NOMO-1 treated with dmso at 0.1 percent for 144 hours (cell line): ENCODE measurements around the gene APOBEC3B.
"Not testable (repeated sequence)": the region's sequence is repeated elsewhere in the genome, so short reads cannot be mapped to it uniquely, and the experiment has no call there.

Experiments used
- DNase-seq: peaks from one replicate; lab custom pipeline; 2025; ENCODE audit not compliant: unreplicated experiment; lab: John Stamatoyannopoulos, UW

APOBEC3B gene

GRCh38 chr22:38987171-38987895, 5.2 kb downstream of the APOBEC3B start:
- DNase-seq: no peak

DNA sequence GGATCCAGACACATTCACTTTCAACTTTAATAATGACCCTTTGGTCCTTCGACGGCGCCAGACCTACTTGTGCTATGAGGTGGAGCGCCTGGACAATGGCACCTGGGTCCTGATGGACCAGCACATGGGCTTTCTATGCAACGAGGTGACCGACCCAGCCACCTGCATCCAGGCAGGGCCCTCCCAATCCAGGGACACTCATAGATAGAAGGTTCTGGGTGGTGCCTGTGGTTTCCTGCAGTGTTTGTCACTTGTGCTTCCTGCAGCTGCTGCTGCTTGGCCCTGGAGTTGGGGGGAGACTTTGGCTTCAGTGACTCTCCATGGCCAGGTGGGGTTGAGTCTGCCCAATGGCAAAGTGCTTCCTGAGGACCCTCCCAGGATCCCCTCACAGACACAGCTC, 7.3 kb downstream of the APOBEC3B start:
- DNase-seq: no peak

GRCh38 chr22:38992871-38993371, 10.8 kb downstream of the APOBEC3B start:
- DNase-seq: not testable (repeated sequence)

- DNase-seq: no peak
Observed at GRCh38 chr22:38996105-38996504, 14.0 kb downstream of the APOBEC3B start.

- no peak for DNase-seq
Observed at GRCh38 chr22:38997518-38997917, 15.4 kb downstream of the APOBEC3B start.

DNA sequence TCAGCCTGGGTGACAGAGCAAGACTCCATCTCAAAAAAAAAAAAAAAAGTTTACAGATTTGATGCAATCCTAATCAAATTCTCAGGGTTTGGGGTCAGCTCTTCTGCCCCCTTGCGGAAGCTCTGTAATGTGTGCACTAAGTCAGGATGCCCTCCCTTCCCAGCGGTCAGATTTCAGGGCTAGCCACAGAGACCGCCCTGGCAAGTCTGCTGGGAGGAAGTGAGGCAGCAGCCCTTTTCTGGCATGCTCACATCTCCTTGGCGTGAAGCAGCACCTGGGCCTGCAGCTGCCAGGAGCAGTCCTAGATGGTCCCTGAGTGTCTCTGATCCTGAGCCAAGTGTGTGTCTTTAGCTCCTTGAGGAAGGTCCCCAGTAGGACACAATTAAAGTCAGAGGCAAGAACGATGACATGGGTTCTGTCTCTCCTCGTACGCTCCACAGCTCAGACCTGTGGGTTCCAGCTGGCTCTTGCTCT, 21.1 kb downstream of the APOBEC3B start:
- DNase-seq: peak; percentile 80

DNA sequence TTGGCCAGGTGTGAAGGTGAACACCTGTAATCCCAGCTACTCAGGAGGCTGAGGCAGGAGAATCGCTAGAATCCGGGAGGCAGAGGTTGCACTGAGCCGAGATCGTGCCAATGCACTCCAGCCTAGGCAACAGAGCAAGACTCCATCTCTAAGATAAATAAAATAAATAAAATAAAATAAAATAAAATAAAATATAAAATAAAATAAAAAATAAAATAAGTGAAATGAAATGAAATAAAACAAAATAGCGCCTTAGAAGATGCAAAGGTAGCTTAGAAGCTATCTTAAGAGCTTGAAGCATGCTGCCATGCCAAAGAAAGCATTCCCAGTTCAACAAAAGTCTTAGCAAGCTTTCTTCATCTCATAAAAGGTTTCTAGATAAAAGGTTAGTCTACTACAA, 25.0 kb downstream of the APOBEC3B start:
- DNase-seq: no peak

DNA sequence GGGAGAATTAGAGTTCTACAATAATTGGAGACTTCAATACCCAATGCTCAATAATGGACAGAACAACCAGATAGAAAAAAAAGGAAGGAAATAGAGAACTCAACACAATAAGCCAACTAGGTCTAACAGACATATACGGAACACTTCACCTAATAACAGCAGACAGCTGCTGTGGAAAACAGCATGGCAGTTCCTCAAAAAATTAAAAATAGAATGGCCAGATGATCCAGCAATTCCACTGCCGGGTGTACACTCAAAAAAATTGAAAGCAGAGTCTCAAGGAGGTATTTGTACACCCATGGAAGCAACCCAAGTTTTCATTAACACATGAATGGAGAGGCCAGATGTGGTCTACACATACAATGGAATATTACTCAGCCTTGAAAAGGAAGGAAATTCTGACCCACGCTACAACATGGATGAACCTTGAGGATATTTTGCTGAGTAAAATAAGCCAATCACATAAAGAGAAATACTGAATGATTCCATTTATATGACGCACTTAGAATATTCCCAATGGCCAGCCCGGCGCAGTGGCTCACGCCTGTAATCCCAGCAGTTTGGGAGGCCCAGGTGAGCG, 26.2 kb downstream of the APOBEC3B start:
- DNase-seq: peak; percentile 1

GRCh38 chr22:39010946-39011345, 28.8 kb downstream of the APOBEC3B start:
- no peak for DNase-seq

DNA sequence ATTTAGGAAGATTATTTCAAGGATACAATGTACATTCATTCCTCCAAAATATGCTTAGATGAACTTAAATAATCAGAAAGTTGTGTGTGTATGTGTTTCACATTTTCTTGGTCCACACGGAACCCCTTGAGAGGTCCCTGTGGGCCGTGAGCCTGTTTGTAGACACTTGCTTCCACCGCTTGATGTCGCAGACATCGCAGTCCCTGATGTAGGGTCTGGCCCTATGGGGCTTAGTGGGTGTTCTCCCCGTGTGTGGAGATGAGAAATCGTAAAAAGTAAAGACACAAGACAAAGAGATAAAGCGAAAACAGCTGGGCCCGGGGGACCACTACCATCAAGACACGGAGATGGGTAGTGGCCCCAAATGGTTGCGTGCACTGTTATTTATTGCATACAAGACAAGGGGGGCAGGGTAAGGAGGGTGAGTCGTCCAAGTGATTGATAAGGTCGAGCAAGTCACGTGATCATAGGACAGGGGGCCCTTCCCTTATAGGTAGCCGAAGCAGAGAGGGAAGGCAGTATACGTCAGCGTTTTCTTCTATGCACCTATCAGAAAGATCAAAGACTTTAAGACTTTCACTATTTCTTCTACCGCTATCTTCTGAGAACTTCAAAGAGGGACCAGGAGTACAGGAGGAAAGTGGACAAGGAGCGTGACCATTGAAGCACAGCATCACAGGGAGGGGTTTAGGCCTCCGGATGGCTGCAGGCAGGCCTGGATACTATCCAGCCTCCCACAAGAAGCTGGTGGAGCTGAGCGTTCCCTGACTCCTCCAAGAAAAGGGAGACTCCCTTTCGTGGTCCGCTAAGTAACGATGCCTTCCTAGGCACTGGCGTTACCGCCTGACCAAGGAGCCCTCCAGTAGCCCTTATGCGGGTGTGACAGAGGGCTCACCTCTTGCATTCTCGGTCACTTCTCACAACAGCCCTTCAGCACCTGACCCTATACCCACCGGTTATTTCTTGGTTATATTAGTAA, 30.7 kb downstream of the APOBEC3B start:
- DNase-seq: no peak

DNA sequence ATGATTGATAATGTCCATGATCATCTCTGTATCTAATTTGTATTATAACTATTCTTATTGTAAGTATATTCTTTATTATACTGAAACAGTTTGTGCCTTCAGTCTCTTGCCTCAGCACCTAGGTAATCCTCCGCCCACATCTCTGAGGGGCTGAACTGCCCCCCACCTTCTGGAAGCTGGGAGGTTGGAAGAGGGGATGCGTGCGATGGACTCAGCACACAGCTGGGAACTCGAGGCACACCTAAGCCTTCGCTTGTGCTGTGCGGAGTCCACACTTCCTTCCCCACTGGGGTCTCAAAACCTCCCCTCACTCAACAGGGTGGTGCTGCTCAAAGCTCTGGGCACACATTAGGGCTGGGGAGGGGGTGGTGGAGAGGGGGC, 31.4 kb downstream of the APOBEC3B start:
- not testable (repeated sequence) for DNase-seq

GRCh38 chr22:39013942-39014722, 32.0 kb downstream of the APOBEC3B start, which contains the start of gene APOBEC3C:
APOBEC3C (plus strand) TSS chr22:39014257; CDS start chr22:39014363, 106 bp downstream.
- peak; percentile 83 for DNase-seq

DNA sequence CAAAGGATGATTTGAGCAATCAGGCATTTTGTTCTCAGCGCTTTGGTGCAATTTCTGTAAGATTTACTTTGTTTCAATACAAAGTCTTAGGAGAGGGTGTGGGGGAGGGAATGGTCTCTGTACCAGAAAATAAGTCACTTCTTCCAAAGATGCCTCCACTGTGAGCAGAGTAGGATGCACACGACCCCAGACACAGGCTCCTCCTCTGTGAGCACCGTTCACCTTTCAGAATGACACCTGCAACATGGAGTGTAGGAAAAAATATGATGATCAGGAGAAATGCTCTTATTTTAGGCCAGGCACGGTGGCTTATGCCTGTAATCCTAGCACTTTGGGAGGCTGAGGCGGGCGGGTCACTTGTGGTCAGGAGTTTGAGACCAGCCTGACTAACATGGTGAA, 32.6 kb downstream of the APOBEC3B start:
- DNase-seq: not testable (repeated sequence)

DNA sequence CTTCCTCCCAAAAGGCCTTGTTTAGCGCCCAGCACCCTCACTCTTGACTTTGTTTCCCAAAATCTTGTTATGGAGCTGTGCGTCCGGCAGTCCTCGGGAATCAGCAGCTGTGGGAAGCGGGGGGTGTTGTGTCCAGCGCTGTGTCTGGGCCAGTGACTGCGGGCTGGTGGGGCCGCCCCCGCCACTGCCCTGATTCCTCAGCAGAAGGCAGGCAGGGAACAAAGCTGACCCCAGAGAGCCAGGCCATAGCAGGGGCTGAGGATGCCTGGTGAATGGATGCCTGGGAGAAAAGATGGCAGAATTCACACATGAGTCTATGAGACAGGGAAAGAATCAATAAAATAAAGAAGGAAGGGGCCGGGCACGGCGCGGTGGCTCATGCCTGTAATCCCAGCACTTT, 34.4 kb downstream of the APOBEC3B start:
- no peak for DNase-seq

DNA sequence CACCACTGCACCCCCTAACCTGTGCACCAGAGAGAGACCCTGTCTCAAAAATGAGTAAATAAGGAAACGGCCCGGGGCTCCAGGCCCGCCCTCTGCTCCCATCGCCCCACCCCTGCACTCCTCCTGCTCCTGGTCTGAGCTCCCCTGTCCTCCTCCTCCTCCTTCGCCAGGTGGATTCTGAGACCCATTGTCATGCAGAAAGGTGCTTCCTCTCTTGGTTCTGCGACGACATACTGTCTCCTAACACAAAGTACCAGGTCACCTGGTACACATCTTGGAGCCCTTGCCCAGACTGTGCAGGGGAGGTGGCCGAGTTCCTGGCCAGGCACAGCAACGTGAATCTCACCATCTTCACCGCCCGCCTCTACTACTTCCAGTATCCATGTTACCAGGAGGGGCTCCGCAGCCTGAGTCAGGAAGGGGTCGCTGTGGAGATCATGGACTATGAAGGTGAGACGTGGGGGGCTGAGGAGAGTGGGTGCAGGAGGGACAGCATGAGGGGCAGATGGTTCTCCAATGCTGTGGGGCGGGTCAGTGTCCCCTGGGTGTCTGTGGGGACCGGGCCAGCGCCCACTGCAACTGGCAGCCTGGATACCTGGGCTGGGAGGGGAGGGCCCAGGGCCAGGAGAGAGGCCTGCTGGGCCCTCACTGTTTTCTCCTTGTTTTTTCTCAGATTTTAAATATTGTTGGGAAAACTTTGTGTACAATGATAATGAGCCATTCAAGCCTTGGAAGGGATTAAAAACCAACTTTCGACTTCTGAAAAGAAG, 35.6 kb downstream of the APOBEC3B start:
- no peak for DNase-seq

DNA sequence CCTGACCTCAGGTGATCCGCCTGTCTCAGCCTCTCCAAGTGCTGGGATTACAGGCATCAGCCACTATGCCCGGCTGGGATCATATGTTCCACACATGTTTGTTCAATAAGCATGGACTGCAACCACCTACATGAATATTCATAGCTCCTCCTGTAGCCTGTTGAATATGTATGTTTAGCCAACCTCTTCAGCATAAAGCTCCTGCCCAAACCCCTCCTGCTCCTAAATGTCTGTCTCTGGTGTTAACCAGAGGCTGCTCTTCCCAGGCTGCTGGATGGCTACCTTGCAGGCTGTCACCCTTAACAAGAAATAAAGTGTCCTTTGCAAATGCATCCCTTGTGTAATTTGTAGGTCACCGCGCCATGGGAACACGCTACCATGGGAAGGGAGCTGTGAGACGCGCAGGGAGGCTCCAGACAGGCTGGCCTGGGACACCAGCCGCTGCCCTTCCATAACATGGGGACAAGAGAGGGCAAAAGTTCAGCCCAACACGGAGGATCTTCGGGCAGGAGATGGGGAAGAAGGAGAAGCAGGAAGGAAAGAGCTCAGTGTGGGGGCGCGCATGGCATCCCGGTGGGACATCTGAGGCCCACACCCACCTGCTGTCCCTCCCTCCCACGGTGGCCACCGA, 38.0 kb downstream of the APOBEC3B start:
- DNase-seq: not testable (repeated sequence)

- no peak for DNase-seq
Observed at GRCh38 chr22:39021552-39022250, 39.6 kb downstream of the APOBEC3B start.

GRCh38 chr22:39024519-39025308, 42.6 kb downstream of the APOBEC3B start:
- no peak for DNase-seq
